CD14-positive monocyte (primary cell): ENCODE data around the gene ATXN1L. TPM values are rescaled to one million over a fixed set of nuclear protein-coding genes. Genes with fewer than 3 reads are reported as not detected.

ENCODE experiments used
- DNase-seq, 3 donors: peaks; one replicate each; pipeline ENCODE4 v3.0.0-alpha.2; 2011 to 2022
- H2AFZ ChIP-seq: 2 replicates; pipeline ENCODE4 v1.6.0; 2012; ENCODE audit warnings: mild to moderate bottlenecking, low read depth, low read length, inconsistent platforms; ENCODE audit not compliant: insufficient read depth, poor library complexity, severe bottlenecking
- H3K27ac ChIP-seq, 2 donors: 1 replicate in 1 of 2; 2 replicates in 1 of 2; pipeline ENCODE4 v1.5.1; 2012 to 2013; ENCODE audit warnings: low read length in 2 of 2, control low read depth in 1 of 2, inconsistent platforms in 1 of 2, low read depth in 1 of 2, mild to moderate bottlenecking in 1 of 2
- H3K27me3 ChIP-seq, 2 donors: one replicate each; pipeline versions ENCODE4 v1.6.0 to v1.6.1; 2011 to 2013; ENCODE audit warnings: low read length in 2 of 2; ENCODE audit not compliant: control insufficient read depth in 2 of 2, insufficient read depth in 2 of 2
- H3K36me3 ChIP-seq, 2 donors: replicated peaks in 1 of 2; 1 replicate in 1 of 2; 2 replicates in 1 of 2; pipeline versions ENCODE4 v1.5.1 to v1.6.1; 2012 to 2013; ENCODE audit warnings: low read length in 2 of 2, control low read depth in 1 of 2, inconsistent platforms in 1 of 2, mild to moderate bottlenecking in 1 of 2; ENCODE audit not compliant: insufficient read depth in 2 of 2, control insufficient read depth in 1 of 2
- H3K4me1 ChIP-seq, 2 donors: 1 replicate in 1 of 2; 2 replicates in 1 of 2; pipeline versions ENCODE4 v1.5.1 to v1.6.1; 2012 to 2013; ENCODE audit warnings: low read length in 2 of 2, control low read depth in 1 of 2, inconsistent platforms in 1 of 2, mild to moderate bottlenecking in 1 of 2, moderate library complexity in 1 of 2; ENCODE audit not compliant: insufficient read depth in 2 of 2, control insufficient read depth in 1 of 2
- H3K4me2 ChIP-seq: replicated peaks from 2 replicates; pipeline ENCODE3; 2012; ENCODE audit warnings: low read length, moderate library complexity, mild to moderate bottlenecking; ENCODE audit not compliant: poor library complexity, severe bottlenecking; ENCODE audit errors: extremely low read depth
- H3K4me3 ChIP-seq, 3 experiments: fragments of 200-600 bp in 1 of 3; sonication (generic) in 1 of 3; replicated peaks in 1 of 3; 1 replicate in 2 of 3; 2 replicates in 1 of 3; pipeline ENCODE4 v1.5.1; 2011 to 2013; ENCODE audit warnings: low read length in 3 of 3, mild to moderate bottlenecking in 3 of 3, control low read depth in 2 of 3, low read depth in 2 of 3, inconsistent platforms in 1 of 3, moderate library complexity in 1 of 3
- H3K79me2 ChIP-seq: 2 replicates; pipeline ENCODE4 v1.6.0; 2012; ENCODE audit warnings: mild to moderate bottlenecking, control low read depth, inconsistent platforms, low read length, moderate library complexity; ENCODE audit not compliant: insufficient read depth
- H3K9ac ChIP-seq: 2 replicates; pipeline ENCODE4 v1.6.0; 2017; ENCODE audit warnings: low read length, mild to moderate bottlenecking; ENCODE audit not compliant: insufficient read depth, poor library complexity, severe bottlenecking
- H3K9me3 ChIP-seq, 2 donors: replicated peaks in 1 of 2; 1 replicate in 1 of 2; 2 replicates in 1 of 2; pipeline versions ENCODE4 v1.5.1 to v1.6.1; 2012 to 2013; ENCODE audit warnings: low read length in 2 of 2, control low read depth in 1 of 2; ENCODE audit not compliant: control insufficient read depth in 1 of 2, insufficient read depth in 1 of 2
- H4K20me1 ChIP-seq: 2 replicates; pipeline ENCODE4 v1.6.0; 2012; ENCODE audit warnings: mild to moderate bottlenecking, low read length, control low read depth, moderate library complexity; ENCODE audit not compliant: insufficient read depth
- H3K27ac Mint-ChIP-seq, 7 donors: one replicate each; pipeline ENCODE4 v1.8.0; 2020; ENCODE audit warnings: mild to moderate bottlenecking in 7 of 7, mixed read lengths in 7 of 7, moderate library complexity in 6 of 7, inconsistent platforms in 2 of 7
- H3K27me3 Mint-ChIP-seq, 3 donors: one replicate each; pipeline ENCODE4 v1.8.0; 2021 to 2022; ENCODE audit warnings: low read depth in 3 of 3, mild to moderate bottlenecking in 3 of 3, mixed read lengths in 3 of 3, moderate library complexity in 3 of 3, inconsistent platforms in 1 of 3
- H3K36me3 Mint-ChIP-seq, 2 donors: one replicate each; pipeline ENCODE4 v1.8.0; 2020; ENCODE audit warnings: mixed read lengths in 2 of 2, inconsistent platforms in 1 of 2, mild to moderate bottlenecking in 1 of 2
- H3K4me1 Mint-ChIP-seq: one replicate; pipeline ENCODE4 v1.8.0; 2020; ENCODE audit warnings: mild to moderate bottlenecking, mixed read lengths
- H3K4me3 Mint-ChIP-seq, 2 donors: one replicate each; pipeline ENCODE4 v1.8.0; 2020; ENCODE audit warnings: mild to moderate bottlenecking in 2 of 2, mixed read lengths in 2 of 2, moderate library complexity in 1 of 2
- H3K9me3 Mint-ChIP-seq, 7 donors: one replicate each; pipeline ENCODE4 v1.8.0; 2020 to 2022; ENCODE audit warnings: mixed read lengths in 7 of 7, mild to moderate bottlenecking in 6 of 7, moderate library complexity in 6 of 7, inconsistent platforms in 2 of 7
- WGBS: methylation state at CpG from one replicate; pipeline ENCODE4 v1.1.5; 2013; ENCODE audit warnings: missing lambda C conversion rate; ENCODE audit not compliant: insufficient coverage; 5-methylcytosine and 5-hydroxymethylcytosine counted together
- intact Hi-C, 2 donors: fragments of 100-400 bp; cut with micrococcal nuclease; formaldehyde crosslinking; loops; one replicate each; pipeline versions ENCODE4 v1.15.0 to v1.15.1; 2023
- polyA plus RNA-seq, 3 donors: library from polyadenylated mRNA; depleted of rRNA in 1 of 3; unstranded in 2 of 3; stranded (reverse) in 1 of 3; fragments of 300-500 nt in 2 of 3; fragments of >200 nt in 1 of 3; fragmentation: Illumina TruSeq in 2 of 3; gene quantifications; 1 replicate in 2 of 3; 2 replicates in 1 of 3; pipeline ENCODE4 v1.2.3, GENCODE V29; 2012 to 2021
- TF ChIP-seq, protein P1 (sequence below): fragments of 200-600 bp; IDR thresholded peaks from one replicate; pipeline ENCODE4 v1.8.0; 2022; ENCODE audit warnings: antibody characterized with exemption, mild to moderate bottlenecking

The ATXN1L gene
- polyA plus RNA-seq, 3 donors = 6.7 to 27.9 (median 10.0) TPM

DNA sequence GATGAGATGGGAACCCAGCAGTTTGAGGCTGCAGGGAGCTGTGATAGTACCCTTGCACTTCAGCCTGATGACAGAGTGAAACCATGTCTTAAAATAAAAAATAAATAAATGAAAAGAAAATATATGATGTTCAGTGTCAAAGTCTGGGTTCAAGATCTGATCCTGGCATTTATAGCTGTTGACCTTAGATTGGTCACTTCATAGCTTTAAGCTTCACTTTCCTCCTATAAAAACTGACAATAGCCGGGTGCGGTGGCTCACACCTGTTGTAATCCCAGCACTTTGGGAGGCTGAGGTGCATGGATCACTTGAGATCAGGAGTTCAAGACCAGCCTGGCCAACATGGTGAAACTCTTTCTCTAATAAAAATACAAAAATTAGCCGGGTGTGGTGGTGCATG, 43.4 kb downstream of the ATXN1L start:
- Histone ChIP-seq H2AFZ (no peak overlapping the region), H3K9ac (no peak overlapping the region), H3K79me2 (peaks cover 5% of the 10 kb centered on the region), H3K4me2 (no peak overlapping the region), H3K9me3 (no peaks in the 10 kb centered on the region), H3K4me3 (no peak overlapping the region), H3K4me1 (peaks cover 18 to 19% of the 10 kb centered on the region in 2 donors), H3K27ac (no peak overlapping the region), H3K36me3 (no peaks in the 10 kb centered on the region), H3K27me3 (no peaks in the 10 kb centered on the region), H4K20me1 (no peaks in the 10 kb centered on the region)
- peaks cover 21% of the 10 kb centered on the region for H3K4me1 Mint-ChIP-seq
- 92% methylated on average over 2 of the region's 3 CpGs for WGBS
- H3K36me3 Mint-ChIP-seq = no peaks in the 10 kb centered on the region
- intact Hi-C loops = loop anchor here in 1 of 2 donors (5.0 kb wide), 1 partner anchor 42 kb away; the partner anchor contains the start of gene ATXN1L
- no peak for DNase-seq
- no peak overlapping the region for H3K27ac Mint-ChIP-seq
- TF ChIP-seq, protein P1, sequence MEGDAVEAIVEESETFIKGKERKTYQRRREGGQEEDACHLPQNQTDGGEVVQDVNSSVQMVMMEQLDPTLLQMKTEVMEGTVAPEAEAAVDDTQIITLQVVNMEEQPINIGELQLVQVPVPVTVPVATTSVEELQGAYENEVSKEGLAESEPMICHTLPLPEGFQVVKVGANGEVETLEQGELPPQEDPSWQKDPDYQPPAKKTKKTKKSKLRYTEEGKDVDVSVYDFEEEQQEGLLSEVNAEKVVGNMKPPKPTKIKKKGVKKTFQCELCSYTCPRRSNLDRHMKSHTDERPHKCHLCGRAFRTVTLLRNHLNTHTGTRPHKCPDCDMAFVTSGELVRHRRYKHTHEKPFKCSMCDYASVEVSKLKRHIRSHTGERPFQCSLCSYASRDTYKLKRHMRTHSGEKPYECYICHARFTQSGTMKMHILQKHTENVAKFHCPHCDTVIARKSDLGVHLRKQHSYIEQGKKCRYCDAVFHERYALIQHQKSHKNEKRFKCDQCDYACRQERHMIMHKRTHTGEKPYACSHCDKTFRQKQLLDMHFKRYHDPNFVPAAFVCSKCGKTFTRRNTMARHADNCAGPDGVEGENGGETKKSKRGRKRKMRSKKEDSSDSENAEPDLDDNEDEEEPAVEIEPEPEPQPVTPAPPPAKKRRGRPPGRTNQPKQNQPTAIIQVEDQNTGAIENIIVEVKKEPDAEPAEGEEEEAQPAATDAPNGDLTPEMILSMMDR = no peak
- no peaks in the 10 kb centered on the region for H3K9me3 Mint-ChIP-seq
- H3K4me3 Mint-ChIP-seq = no peak overlapping the region
- peaks cover 0 to 1% (median 0%) of the 10 kb centered on the region in 3 donors for H3K27me3 Mint-ChIP-seq

DNA sequence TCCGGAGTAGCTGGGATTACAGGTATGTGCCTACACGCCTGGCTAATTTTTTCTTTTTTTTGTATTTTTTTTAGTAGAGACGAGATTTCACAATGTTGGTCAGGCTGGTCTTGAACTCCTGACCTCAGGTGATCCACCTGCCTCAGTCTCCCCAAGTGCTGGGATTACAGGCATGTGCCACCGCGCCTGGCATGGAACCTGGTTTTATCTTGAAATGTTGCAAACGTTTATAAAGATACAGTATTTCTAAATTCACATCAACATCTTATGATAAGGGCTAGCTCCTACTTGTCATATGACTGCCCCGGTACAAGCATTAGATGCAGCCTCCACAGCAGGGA, 48.1 kb downstream of the ATXN1L start:
- Histone ChIP-seq H3K27me3 (no peaks in the 10 kb centered on the region), H3K4me2 (peak overlapping the region; percentile 88), H3K79me2 (peaks cover 52% of the 10 kb centered on the region), H3K27ac (peak overlapping the region; percentile 91 to 93), H4K20me1 (peaks cover 26% of the 10 kb centered on the region), H2AFZ (peak overlapping the region; percentile 87), H3K4me1 (peaks cover 17 to 38% of the 10 kb centered on the region in 2 donors), H3K36me3 (no peaks in the 10 kb centered on the region), H3K4me3 (peak overlapping the region; percentile 68 to 98 (median 78)), H3K9me3 (no peaks in the 10 kb centered on the region), H3K9ac (peak overlapping the region; percentile 91)
- H3K4me1 Mint-ChIP-seq = peaks cover 29% of the 10 kb centered on the region
- H3K36me3 Mint-ChIP-seq = peaks cover 2 to 6% of the 10 kb centered on the region in 2 donors
- intact Hi-C loops = loop anchor here in 1 of 2 donors (2.0 to 10.0 kb wide), 2 partner anchors 85 to 201 kb away; partner anchors contain the start of genes AP1G1, DHX38 and TXNL4B
- DNase-seq = no peak
- H3K27me3 Mint-ChIP-seq = peaks cover 0 to 1% (median 0%) of the 10 kb centered on the region in 3 donors
- WGBS = 48% methylated on average over 3 of the region's 7 CpGs
- H3K27ac Mint-ChIP-seq = peak overlapping the region; percentile 40 to 99 (median 98)
- H3K9me3 Mint-ChIP-seq = no peaks in the 10 kb centered on the region
- peak overlapping the region; percentile 98 to 99 for H3K4me3 Mint-ChIP-seq
- TF ChIP-seq, protein P1 = no peak
